HG03066 (cell line): ENCODE measurements around the gene OR3A3.
"Not testable (repeated sequence)": the region's sequence is repeated elsewhere in the genome, so short reads cannot be mapped to it uniquely, and the experiment has no call there.

Source experiments
- ATAC-seq: cut with Tn5 transposase; IDR thresholded peaks from one replicate; pipeline ENCODE4 v1.9.1; 2021; ENCODE audit warnings: low read depth; ENCODE audit not compliant: unreplicated experiment

The OR3A3 gene

DNA sequence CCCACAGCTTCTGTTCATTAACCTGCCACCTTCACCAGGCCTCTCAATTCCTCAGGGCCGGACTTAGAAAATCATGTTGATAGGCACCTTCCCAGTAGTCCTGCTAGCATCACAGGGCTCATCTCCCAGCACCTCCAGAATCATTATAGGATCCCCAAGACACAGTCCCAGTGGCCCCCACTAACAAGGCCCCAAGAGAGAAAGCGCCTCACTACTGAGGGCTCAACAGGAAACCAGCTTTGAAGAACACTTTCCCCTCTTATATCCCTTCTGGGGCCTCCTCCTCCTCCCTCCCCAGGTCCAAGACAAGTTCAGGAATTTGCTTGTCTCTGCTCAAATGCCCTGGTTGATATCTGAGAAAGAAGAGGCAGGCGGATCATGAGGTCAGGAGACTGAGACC lies at the start of gene OR3A3:
OR3A3 (plus strand) TSS at position 301 of the 400 bp plus-strand sequence.
- no peak for ATAC-seq

DNA sequence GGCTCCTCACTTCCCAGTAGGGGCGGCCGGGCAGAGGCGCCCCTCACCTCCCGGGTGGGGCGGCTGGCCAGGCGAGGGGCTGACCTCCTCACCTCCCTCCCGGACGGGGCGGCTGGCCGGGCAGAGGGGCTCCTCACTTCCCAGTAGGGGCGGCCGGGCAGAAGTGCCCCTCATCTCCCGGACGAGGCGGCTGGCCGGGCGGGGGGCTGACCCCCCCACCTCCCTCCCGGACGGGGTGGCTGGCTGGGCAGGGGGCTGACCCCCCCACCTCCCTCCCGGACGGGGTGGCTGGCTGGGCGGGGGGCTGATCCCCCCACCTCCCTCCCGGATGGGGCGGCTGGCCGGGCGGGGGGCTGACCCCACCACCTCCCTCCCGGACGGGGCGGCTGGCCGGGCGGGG lies 40.0 kb upstream of the OR3A3 start:
- not testable (repeated sequence) for ATAC-seq

DNA sequence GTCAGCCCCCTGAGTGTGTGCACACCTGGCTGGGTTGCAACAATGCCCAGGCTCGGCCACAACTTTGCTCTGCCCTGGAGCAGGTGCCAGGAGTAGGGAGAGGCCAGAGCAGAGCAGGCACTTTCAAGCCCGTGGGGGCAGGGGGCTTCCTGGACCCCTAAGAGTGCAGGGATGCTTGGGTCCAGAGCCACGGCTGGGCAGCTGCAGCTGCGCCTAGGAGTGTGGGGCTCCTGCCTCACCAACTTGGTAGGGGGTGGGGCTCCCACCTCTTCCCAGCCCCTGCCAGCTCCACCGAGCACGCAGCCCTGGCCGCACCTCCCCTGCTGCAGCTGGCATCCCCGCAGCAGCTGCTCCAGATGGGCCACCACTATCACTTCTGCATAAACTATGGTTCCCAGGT lies 32.8 kb upstream of the OR3A3 start:
- ATAC-seq = no peak

DNA sequence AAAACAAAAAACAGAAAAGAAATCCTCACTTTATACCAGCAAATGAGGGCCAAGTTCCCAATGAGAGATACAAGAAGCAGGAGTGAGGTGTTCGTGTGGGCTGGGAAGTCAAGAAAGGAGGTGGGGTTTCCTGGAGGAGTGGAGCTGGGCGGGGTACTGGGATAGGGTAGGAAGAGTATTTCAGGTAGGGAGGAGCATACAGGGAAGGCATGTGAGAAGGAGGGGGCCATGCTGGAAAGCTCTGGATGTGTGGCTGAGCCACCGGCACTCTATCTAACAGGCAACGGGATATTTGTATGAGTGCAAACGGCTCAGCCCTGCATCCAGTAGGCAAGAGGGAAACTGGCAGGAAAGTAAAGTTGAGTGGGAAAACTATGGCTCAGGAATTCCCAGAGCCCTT lies 29.2 kb upstream of the OR3A3 start:
- no peak for ATAC-seq

DNA sequence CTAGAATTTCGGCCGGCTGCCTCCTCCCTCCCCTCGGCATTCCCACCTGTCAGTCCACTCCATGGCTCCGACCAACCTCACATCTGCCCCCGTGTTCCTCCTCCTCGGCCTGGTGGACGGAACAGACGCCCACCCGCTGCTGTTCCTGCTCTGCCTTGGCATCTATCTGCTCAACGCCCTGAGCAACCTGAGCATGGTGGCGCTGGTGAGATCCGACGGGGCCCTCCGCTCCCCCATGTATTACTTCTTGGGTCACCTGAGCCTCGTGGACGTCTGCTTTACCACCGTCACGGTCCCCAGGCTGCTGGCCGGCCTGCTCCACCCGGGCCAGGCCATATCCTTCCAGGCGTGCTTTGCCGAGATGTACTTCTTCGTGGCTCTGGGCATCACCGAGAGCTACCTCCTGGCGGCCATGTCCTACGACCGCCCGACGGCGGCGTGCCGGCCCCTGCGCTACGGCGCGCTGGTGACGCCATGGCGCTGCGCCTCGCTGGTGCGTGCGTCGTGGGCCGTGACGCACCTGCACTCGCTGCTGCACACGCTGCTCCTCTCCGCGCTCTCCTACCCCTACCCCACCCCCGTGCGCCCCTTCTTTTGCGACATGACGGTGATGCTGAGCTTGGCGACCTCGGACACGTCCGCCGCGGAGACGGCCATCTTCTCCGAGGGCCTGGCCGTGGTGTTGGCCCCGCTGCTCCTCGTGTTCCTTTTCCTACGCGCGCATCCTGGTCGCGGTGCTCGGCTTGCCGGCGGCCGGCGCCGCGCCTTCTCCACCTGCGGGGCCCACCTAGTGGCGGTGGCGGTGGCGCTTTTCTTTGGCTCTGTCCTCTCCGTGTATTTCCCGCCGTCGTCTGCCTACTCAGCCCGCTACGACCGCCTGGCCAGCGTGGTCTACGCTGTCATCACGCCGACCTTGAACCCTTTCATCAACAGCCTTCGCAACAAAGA lies 25.0 kb upstream of the OR3A3 start, which contains the start of gene OR3A2:
OR3A2 (minus strand) TSS at position 440 of the 948 bp plus-strand sequence.
- ATAC-seq = no peak

DNA sequence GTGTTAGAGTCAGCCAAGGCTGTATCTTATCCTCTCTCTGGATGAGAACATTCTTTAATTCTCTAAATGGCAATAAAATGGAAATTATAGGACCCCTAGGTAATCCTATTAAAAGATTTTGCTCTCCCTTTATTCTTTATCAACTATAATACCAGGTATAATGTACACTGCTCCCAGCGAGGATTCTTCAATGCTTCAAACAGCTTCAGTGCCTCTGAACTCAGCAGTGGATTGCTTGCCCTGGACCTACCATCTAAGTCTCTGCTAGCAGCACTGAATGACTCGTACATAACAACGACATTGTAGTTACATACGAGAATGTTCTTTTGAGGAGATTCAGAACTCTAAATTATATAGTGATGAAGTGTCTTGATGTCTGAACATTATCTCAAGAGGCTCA lies 21.4 kb upstream of the OR3A3 start:
- ATAC-seq = no peak

DNA sequence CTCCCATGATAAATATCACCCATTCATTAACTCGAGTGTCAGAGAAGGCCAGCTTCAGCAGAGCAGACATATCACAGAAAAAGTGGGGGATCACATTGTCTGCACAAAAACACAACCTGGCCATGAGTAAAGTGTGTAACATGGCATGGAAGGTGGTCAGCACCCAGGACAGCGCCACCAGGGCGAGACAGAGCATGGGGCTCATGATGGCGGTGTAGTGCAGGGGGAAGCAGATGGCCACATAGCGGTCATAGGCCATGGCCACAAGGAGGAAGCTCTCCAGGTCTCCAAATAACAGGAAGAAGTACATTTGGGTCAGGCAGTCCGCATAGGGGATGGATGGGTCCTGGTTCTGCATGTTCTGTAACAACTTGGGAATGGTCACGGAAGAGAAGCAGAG lies 13.4 kb upstream of the OR3A3 start:
- ATAC-seq = not testable (repeated sequence)

DNA sequence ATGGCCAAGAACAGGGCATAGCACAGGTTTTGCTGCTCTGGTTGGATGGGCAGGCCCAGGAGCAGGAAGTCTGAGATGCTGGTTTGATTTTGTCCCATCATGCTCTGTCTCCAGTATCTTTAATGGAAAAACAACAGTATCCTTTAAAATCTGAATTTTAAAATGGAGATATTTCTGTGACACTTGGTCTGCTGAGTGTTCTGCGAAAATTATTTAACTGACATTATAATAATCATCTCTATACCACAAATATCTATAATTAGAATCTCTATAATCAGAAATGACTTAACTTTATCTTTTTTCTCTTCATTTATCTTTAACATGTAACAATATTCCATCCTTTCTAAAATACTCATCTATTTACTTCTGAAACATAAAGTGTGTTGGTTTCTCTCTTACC lies 12.9 kb upstream of the OR3A3 start, which contains the start of gene OR1E1:
OR1E1 (minus strand) TSS at position 101 of the 400 bp plus-strand sequence; CDS start at position 101, 0 bp downstream.
- no peak for ATAC-seq

DNA sequence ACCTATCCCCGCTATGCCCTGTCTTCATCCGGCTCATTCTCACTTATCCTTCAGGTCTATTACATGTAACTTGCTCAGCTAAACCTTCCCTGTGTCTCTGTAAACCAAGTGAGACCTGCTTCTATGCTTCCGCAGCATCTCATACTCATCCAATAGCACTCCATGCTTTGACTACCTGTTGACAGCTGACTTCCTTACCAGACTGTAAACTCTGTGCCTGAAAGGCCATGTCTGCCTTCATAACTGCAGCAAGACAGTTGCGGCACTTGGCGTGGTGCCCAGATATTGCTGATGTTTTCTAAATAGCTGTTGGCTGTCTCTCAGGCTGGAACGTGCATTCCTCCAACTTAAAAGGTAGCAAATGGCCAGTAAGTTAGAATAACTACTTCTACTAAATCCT lies 11.1 kb upstream of the OR3A3 start:
- ATAC-seq = no peak

DNA sequence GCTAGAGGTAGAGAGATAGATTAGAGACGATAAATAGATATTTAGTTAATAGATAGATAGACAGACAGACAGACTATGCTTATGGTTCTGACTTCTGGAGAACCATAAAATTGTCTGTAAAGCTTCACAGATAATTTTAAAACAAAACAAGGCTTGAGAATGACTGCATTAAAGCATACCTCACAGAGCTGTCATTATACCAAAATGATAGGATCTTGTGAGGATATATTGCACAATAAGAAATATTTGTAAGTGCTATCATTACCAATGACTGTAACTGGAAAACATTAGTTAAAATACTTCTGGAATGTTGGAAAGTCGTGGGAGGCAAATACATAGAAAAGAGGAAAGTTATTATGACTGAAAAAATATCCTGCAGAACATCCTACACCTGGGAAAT lies 9.4 kb upstream of the OR3A3 start:
- ATAC-seq = no peak

DNA sequence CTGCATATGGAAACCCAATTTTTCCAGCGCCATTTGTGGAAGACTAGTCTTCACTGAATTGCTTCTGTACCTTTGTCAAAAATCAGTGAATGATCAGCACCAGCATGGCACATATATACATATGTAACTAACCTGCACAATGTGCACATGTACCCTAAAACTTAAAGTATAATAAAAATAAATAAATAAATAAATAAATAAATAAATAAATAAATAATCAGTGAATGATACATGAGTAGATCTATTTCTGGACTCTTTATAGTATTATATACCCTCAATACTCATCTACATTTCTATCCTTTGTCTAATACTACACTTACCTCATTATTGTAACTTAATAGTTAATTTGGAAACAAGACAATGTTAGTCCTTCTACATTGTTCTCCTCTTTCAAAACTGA lies 7.3 kb upstream of the OR3A3 start:
- ATAC-seq = not testable (repeated sequence)

DNA sequence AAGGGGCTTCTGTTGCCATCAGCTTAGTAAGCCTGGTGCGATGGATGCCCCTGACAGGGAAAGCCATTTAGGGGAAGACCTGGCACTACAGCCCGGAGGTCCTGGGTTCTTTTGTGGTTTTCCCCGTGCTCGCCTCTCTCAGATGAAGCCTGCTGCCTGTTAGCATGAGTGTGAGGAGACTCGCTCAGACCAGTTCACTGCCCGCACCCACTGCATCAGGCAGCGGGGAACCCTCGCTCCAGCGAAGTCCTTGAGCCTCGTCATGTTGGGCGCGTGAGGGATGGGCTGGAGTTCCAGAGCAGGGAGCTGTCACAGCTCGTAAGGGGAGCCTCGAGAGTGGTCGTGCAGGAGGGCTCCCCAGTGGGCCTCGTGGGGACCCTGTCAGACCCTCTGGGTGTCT lies 1.0 kb downstream of the OR3A3 start:
- ATAC-seq = not testable (repeated sequence)

DNA sequence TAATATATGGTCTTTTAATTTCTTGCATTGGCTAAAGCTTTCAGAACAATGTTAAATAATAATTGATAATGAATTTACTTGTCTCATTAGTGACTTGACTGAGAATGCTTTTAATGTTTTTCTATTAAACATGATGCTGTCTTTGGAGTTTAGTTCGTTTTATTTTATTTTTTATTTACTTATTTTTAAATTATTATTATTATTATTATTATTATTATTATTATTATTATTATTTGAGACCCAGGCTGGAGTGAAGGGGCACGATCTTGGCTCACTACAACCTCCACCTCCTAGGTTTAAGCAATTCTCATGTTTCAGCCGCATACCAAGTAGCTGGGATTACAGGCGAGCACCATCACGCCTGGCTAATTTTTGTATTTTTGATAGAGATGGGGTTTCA lies 4.4 kb downstream of the OR3A3 start:
- no peak for ATAC-seq

DNA sequence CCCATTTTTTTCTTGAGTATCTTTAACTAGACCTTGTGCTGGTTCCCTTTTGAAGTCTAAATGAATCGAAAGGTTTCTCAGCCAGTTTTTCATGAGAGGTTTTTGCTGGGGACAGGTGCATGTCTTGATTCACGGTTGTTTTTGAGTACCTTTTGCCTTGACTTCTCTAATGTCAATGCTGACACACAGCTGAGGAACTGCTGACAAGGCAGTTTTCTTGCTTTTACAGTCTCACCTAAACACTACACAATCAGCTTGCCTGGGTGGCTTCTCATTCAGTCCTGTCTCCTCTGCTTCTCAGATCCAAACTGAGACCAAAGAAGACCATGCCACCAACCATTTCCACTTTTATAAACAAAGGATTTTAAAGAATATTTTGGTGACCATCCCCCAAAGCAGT lies 7.1 kb downstream of the OR3A3 start:
- ATAC-seq = no peak

DNA sequence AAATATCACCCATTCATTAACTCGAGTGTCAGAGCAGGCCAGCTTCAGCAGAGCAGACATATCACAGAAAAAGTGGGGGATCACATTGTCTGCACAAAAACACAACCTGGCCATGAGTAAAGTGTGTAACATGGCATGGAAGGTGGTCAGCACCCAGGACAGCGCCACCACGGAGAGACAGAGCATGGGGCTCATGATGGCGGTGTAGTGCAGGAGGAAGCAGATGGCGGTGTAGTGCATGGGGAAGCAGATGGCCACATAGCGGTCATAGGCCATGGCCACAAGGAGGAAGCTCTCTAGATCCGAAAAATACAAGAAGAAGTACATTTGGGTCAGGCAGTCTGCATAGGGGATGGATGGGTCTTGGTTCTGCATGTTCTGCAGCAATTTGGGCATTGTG lies 22.0 kb downstream of the OR3A3 start:
- not testable (repeated sequence) for ATAC-seq

DNA sequence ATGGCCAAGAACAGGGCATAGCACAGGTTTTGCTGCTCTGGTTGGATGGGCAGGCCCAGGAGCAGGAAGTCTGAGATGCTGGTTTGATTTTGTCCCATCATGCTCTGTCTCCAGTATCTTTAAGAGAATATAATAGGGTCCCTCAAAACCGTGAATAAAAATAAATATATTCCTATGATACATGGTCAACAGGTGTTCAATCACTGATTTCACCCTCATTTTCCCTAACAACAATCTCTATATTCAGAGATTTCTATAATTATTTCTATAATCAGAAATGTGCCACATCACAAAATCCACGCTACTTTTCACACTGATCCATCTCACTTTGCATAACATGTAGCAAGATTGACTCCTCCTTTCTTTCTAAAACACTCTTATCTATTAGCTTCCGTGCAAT lies 22.6 kb downstream of the OR3A3 start, which contains the start of gene OR1E2:
OR1E2 (minus strand) TSS at position 101 of the 400 bp plus-strand sequence; CDS start at position 101, 0 bp downstream.
- no peak for ATAC-seq

DNA sequence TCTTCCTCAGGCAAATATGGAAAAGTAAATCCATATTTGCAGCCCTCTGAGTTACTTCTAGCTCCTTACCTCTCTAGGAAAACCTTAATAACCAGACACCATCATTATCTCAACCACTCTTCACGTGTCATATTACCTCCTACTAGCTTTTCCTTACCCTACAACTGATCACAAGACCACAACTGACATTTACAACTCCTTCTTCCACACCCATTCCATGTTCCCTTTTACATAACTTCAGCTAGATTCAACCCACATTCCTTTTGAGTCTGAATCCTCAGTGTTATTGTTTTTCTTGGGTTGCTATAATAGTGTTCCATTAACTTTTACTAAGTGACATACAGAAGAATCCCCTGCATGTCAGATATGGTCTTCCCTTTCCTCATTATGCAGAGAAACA lies 27.2 kb downstream of the OR3A3 start:
- no peak for ATAC-seq

DNA sequence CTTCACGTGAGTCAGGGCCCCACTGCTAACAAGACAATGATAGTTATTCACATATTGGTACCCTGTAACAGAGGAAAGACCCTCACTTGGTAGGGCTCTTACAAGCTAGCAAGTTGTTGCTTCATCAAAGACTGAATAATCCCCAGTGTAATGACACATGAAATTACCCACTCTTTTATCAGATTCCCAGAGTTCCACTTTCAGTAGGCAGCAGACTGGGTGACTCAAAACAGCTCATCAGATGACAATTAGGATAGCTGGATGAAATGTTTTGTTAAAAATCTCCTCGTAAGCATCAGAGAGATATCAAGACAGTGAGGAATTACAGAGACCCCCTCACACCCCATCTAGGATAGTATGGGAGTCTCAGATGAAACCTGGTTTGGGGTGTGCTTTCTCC lies 29.3 kb downstream of the OR3A3 start:
- ATAC-seq = no peak

DNA sequence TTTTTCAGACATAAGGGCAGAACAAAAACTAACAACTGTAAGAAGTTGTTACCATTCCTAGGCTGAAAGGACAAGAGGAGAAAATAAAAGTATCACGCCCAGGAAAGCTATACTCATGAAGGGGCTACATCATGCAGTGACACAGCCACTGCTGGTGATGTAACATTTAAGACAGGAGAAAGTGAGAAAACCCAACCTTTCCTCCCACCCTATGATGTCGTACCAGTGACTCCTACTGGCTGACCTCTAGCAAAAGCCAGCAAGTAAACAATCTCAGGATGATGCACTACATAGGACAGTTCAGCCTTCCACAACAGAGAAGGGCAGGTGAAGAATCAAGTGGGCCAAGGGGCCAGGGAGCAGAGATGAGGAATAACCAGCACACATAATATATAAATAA lies 36.5 kb downstream of the OR3A3 start:
- ATAC-seq = no peak

DNA sequence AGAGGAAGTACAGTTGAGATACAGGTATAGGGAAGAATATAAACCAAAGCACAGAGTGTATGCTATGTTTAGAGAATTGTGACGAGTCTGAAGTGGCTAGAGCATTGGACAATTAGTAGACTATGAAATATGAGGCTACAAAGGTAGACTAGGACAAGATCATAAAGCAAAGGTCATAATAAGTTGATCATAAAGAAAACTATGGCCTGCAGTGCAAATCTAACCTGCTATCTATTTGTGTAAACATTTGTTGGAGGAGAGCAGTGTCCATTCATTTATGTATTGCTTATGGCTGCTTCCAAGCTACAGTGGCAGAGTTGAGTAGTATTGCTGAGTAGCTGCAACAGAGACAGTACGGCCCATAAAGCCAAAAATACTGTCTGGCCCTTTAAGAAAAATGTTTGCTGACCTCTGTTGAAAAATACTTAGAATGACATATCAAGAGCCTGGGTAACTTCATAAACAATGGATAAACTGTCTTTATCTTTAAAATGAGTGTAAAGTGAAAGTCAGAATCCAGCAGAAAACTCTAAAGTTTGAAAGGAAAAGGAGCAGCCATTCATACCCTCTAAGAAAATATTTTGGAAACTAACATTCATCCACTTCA lies 37.0 kb downstream of the OR3A3 start:
- ATAC-seq = no peak

DNA sequence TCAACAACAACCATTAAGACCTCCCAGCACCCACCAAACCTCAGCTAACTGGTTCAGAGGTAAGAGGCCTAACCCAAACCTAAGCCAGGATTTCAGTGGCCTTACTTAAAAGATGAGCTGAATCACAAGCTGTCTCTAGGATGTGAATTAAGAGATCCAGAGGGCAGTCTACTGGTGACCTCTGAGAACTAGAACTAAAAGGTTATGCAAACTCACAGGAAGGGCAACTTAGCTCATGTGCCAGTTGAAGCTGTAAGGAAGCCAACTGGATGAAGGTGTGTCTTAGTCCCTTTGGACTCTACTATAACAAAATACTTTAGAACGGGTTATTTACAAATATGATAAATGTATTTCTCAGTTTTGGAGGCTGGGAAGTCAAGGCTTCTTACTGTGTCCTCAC lies 55.2 kb downstream of the OR3A3 start:
- ATAC-seq = not testable (repeated sequence)

DNA sequence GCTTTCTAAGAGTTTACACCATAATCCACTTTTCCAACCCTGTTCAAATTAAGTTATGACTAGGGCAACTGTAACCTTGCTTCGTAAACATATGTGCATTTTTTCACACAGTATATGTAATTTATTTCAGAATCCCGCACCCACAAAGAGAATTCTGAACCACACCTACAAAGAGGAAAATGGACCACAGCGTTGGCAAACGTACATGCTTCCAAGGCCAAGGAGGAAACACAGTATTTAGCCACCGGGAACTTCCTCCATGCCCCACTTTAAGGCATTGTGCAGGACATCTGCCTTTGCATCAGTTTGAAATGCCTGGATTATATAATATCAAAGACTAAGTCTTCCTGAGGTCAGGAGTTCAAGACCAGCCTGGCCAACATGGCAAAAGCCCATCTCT lies 58.4 kb downstream of the OR3A3 start:
- no peak for ATAC-seq
